ENCODE data around the gene PPP2R2B. TPM values are rescaled to one million over a fixed set of nuclear protein-coding genes. Genes with fewer than 3 reads are reported as not detected.

Gene PPP2R2B
- total and polyA plus RNA-seq, 2 donors (not counting 3 experiments of a cell fraction or from before 2014, with no cell fraction given), result not detected

- POLR2A ChIA-PET, result no interaction called here
- no peak for FAIRE-seq
- DNase-seq (ENCODE audit: low read depth, low spot score), result no peak
- no peaks in the 10 kb centered on the region for H3K9me3 ChIP-seq (replicated peaks; ENCODE audit: control insufficient read depth, insufficient read depth, low read length)
- no peak overlapping the region for H3K4me3 ChIP-seq (replicated peaks in 1 of 3; ENCODE audit: insufficient read depth in 1 of 3, low read depth in 1 of 3, low read length in 3 of 3)
- H3K9ac ChIP-seq (replicated peaks; ENCODE audit: extremely low read depth, insufficient read depth, low read length), result no peak overlapping the region
- no peak overlapping the region for H3K27ac ChIP-seq (ENCODE audit: insufficient read depth, low read depth, low read length)
- no peaks in the 10 kb centered on the region for H3K79me2 ChIP-seq (ENCODE audit: control insufficient read depth, insufficient read depth, low read length)
- CTCF ChIA-PET, result no interaction called here
- TF ChIP-seq MAX (IDR thresholded peaks at IDR 0.05; ENCODE audit: insufficient read depth, insufficient read length) (no peak), JUN (IDR thresholded peaks at IDR 0.05; ENCODE audit: borderline replicate concordance, insufficient read depth, insufficient read length, low read depth) (no peak), MYC (IDR thresholded peaks at IDR 0.05; ENCODE audit: low read depth, low read length) (no peak), GATA2 (IDR thresholded peaks at IDR 0.05; ENCODE audit: insufficient read depth, insufficient read length, low read depth, low read length) (no peak), POLR2A (IDR thresholded peaks at IDR 0.05; ENCODE audit: low read depth, low read length) (no peak), POLR2AphosphoS5 (IDR thresholded peaks at IDR 0.05; ENCODE audit: insufficient read depth, low read depth, low read length) (no peak), CTCF (IDR thresholded peaks at IDR 0.05; ENCODE audit: extremely low read depth in 1 of 2, insufficient read depth in 1 of 2, low read depth in 1 of 2, low read length in 2 of 2) (no peak), FOS (IDR thresholded peaks at IDR 0.05; ENCODE audit: borderline replicate concordance, insufficient read depth, low read length) (no peak), EZH2 (IDR thresholded peaks at IDR 0.05; ENCODE audit: borderline replicate concordance, low read depth, low read length, severe bottlenecking) (no peak)
- H3K4me2 ChIP-seq (ENCODE audit: insufficient read depth, low read length), result no peak overlapping the region
- intact Hi-C loops (cut with micrococcal nuclease), result no loop called here
- no peaks in the 10 kb centered on the region for H4K20me1 ChIP-seq (replicated peaks; ENCODE audit: control insufficient read depth, extremely low read depth, insufficient read depth, low read length)
- no peaks in the 10 kb centered on the region for H3K36me3 ChIP-seq (ENCODE audit: control insufficient read depth in 2 of 2, extremely low read depth in 1 of 2, insufficient read depth in 2 of 2, low read length in 2 of 2)
- BruUV-seq (replicated peaks), result no TSS peak
- no peaks in the 10 kb centered on the region for H3K4me1 ChIP-seq (ENCODE audit: control insufficient read depth, extremely low read depth, insufficient read depth, low read length)
- dilution Hi-C loops (cut with MboI; ENCODE audit: extremely low pct_ligation_motif_present, low sequenced_read_pairs), result no loop called here
- H2AFZ ChIP-seq (ENCODE audit: low read depth, low read length), result no peak overlapping the region
- H3K27me3 ChIP-seq (ENCODE audit: control insufficient read depth in 2 of 2, insufficient read depth in 2 of 2, low read length in 2 of 2), result no peaks in the 10 kb centered on the region
- H3K9me1 ChIP-seq (replicated peaks; ENCODE audit: control insufficient read depth, extremely low read depth, insufficient read depth, low read length), result no peaks in the 10 kb centered on the region
Observed at GRCh38 chr5:146891511-146891910, 13.0 kb upstream of the PPP2R2B start.
